ENCODE data around the gene MUCL3. TPM values are rescaled to one million over a fixed set of nuclear protein-coding genes. Genes with fewer than 3 reads are reported as not detected.

MUCL3 gene
- total and polyA plus RNA-seq, 10 of the 15 experiments (the other 5 are each of a cell fraction or from before 2014, with no cell fraction given): 0.03 to 1.4 (median 0.61) TPM

DNA sequence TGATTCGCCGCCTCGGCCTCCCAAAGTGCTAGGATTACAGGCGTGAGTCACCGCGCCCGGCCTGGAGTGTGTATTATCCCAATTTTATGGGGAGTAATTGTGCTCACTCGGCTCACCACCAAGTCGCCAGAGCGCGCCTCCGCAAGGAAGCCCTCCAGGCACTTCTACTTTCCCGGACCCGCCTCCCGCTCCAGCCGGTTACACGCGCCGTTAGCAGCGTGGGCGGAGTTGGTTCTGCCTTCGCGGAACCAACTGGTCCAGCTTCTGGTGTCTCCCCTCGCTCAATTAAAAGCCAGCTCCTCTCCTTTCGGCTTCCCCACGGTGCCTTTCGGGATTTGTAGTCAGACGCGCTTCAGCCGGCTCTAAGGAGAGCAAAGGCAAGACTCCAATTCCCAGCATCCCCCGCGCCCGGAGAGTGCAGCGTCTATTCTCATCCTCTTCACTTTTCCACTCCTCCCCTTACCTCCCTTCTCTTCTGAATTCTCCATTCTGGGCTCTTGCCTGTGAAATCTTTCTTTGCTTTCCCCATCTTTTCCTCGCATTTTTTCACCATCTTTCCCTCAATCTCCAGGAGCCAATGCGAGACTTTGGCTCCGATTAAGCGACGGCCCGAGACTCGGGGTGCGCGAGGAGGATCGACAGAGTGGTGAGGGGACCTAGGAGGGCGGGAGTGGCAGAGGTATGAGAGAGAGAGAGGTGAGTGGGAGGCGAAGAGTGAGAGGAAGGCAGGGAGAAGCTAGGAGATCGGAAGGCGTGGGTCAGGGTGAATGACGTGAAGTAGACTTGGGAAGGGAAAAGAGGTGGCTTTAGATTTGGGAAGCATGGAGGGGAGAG lies 32.8 kb upstream of the MUCL3 start, which contains the start of gene GTF2H4 (continued):
- TF ChIP-seq, protein P1, sequence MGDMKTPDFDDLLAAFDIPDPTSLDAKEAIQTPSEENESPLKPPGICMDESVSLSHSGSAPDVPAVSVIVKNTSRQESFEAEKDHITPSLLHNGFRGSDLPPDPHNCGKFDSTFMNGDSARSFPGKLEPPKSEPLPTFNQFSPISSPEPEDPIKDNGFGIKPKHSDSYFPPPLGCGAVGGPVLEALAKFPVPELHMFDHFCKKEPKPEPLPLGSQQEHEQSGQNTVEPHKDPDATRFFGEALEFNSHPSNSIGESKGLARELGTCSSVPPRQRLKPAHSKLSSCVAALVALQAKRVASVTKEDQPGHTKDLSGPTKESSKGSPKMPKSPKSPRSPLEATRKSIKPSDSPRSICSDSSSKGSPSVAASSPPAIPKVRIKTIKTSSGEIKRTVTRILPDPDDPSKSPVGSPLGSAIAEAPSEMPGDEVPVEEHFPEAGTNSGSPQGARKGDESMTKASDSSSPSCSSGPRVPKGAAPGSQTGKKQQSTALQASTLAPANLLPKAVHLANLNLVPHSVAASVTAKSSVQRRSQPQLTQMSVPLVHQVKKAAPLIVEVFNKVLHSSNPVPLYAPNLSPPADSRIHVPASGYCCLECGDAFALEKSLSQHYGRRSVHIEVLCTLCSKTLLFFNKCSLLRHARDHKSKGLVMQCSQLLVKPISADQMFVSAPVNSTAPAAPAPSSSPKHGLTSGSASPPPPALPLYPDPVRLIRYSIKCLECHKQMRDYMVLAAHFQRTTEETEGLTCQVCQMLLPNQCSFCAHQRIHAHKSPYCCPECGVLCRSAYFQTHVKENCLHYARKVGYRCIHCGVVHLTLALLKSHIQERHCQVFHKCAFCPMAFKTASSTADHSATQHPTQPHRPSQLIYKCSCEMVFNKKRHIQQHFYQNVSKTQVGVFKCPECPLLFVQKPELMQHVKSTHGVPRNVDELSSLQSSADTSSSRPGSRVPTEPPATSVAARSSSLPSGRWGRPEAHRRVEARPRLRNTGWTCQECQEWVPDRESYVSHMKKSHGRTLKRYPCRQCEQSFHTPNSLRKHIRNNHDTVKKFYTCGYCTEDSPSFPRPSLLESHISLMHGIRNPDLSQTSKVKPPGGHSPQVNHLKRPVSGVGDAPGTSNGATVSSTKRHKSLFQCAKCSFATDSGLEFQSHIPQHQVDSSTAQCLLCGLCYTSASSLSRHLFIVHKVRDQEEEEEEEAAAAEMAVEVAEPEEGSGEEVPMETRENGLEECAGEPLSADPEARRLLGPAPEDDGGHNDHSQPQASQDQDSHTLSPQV (IDR thresholded peaks at IDR 0.05): no peak
- TF ChIP-seq RB1 (IDR thresholded peaks at IDR 0.05; ENCODE audit: borderline replicate concordance): no peak; the same call in none of the 2 replicates
- TF ChIP-seq CREM (IDR thresholded peaks at IDR 0.05; ENCODE audit: low read depth): peak; percentile 92
- TF ChIP-seq, protein P2, sequence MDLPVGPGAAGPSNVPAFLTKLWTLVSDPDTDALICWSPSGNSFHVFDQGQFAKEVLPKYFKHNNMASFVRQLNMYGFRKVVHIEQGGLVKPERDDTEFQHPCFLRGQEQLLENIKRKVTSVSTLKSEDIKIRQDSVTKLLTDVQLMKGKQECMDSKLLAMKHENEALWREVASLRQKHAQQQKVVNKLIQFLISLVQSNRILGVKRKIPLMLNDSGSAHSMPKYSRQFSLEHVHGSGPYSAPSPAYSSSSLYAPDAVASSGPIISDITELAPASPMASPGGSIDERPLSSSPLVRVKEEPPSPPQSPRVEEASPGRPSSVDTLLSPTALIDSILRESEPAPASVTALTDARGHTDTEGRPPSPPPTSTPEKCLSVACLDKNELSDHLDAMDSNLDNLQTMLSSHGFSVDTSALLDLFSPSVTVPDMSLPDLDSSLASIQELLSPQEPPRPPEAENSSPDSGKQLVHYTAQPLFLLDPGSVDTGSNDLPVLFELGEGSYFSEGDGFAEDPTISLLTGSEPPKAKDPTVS (IDR thresholded peaks at IDR 0.05; ENCODE audit: low read depth, low read length): no peak; the same call in none of the 2 replicates
- peak; percentile 98 for TF ChIP-seq STAT1 (conservative IDR thresholded peaks at IDR 0.05)
- no peak for TF ChIP-seq ZNF384 (IDR thresholded peaks at IDR 0.05; ENCODE audit: borderline replicate concordance, low read depth, low read length)
- TF ChIP-seq ETV6 (conservative IDR thresholded peaks at IDR 0.05 in 1 of 2, IDR thresholded peaks at IDR 0.05 in 1 of 2; ENCODE audit: borderline replicate concordance in 1 of 2, low read depth in 1 of 2): no peak
- TF ChIP-seq STAT3 (IDR thresholded peaks at IDR 0.05; ENCODE audit: low read depth, low read length): no peak
- TF ChIP-seq, protein P3, sequence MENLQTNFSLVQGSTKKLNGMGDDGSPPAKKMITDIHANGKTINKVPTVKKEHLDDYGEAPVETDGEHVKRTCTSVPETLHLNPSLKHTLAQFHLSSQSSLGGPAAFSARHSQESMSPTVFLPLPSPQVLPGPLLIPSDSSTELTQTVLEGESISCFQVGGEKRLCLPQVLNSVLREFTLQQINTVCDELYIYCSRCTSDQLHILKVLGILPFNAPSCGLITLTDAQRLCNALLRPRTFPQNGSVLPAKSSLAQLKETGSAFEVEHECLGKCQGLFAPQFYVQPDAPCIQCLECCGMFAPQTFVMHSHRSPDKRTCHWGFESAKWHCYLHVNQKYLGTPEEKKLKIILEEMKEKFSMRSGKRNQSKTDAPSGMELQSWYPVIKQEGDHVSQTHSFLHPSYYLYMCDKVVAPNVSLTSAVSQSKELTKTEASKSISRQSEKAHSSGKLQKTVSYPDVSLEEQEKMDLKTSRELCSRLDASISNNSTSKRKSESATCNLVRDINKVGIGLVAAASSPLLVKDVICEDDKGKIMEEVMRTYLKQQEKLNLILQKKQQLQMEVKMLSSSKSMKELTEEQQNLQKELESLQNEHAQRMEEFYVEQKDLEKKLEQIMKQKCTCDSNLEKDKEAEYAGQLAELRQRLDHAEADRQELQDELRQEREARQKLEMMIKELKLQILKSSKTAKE (IDR thresholded peaks at IDR 0.05; ENCODE audit: low read depth, poor library complexity, severe bottlenecking): peak; percentile 83
- TF ChIP-seq MYB (IDR thresholded peaks at IDR 0.05; ENCODE audit: borderline replicate concordance, low read depth, low read length): no peak
- TF ChIP-seq SMAD1 (IDR thresholded peaks at IDR 0.05; ENCODE audit: low read depth, partially characterized antibody): no peak
- no peak for TF ChIP-seq KAT2A (conservative IDR thresholded peaks at IDR 0.05; ENCODE audit: control insufficient read depth, low read depth, low read length)
- TF ChIP-seq HDGF (IDR thresholded peaks at IDR 0.05): peak; percentile 70; the same call in 1 of the 2 replicates
- no peak for TF ChIP-seq RCOR1 (conservative IDR thresholded peaks at IDR 0.05; ENCODE audit: low read depth, low read length)
- TF ChIP-seq ASH2L (IDR thresholded peaks at IDR 0.05; ENCODE audit: borderline replicate concordance, low read depth): no peak
- no peak for TF ChIP-seq MEF2B (IDR thresholded peaks at IDR 0.05; ENCODE audit: partially characterized antibody, poor library complexity, severe bottlenecking)
- TF ChIP-seq CREB1 (IDR thresholded peaks at IDR 0.05; ENCODE audit: low read depth): peak; percentile 77
- no peak for TF ChIP-seq ESRRA (IDR thresholded peaks at IDR 0.05; ENCODE audit: low read length)
- TF ChIP-seq SREBF1 (IDR thresholded peaks at IDR 0.05; ENCODE audit: low read length): peak; percentile 93
- TF ChIP-seq FOS (IDR thresholded peaks at IDR 0.05; ENCODE audit: borderline replicate concordance, extremely low read depth, insufficient read length): no peak
- peak; percentile 70; the same call in 1 of the 2 replicates for TF ChIP-seq DPF2 (IDR thresholded peaks at IDR 0.05)
- no peak for TF ChIP-seq ZZZ3 (IDR thresholded peaks at IDR 0.05; ENCODE audit: control insufficient read depth, insufficient read length, low read depth)
